Measurements from ENCODE around the gene SDK2.

The SDK2 gene

GRCh38 chr17:73285916-73286862, 358.1 kb downstream of the SDK2 start:
- Mint-ChIP-seq H3K27ac (no peak overlapping the region), H3K4me1 (ENCODE audit: low read depth in 2 of 2) (peaks cover 9 to 14% of the 10 kb centered on the region in 2 donors), H3K9me3 (no peaks in the 10 kb centered on the region), H3K27me3 (peaks cover 4 to 28% of the 10 kb centered on the region in 2 donors), H3K36me3 (ENCODE audit: insufficient read depth) (no peaks in the 10 kb centered on the region), H3K4me3 (no peak overlapping the region)
- ATAC-seq (replicated peaks) (no peak), DNase-seq (no peak)

DNA sequence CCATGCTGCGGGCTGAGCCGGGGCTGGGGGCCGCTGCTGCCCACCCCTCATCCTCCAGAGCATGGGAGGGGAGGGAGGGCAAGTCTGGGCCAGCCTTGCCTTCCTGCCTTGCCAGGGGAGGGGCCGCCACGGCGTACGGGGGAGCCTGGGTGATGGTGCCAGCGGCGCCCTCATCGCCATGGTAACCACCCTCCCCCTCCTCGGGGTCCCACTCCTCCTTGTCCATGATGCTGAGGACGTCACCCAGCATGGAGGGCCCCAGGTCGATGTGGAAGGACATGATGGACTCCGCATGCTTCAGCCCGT, 358.7 kb downstream of the SDK2 start:
- DNase-seq (no peak), ATAC-seq (replicated peaks) (no peak)
- Mint-ChIP-seq H3K4me1 (ENCODE audit: low read depth in 2 of 2) (peaks cover 3 to 10% of the 10 kb centered on the region in 2 donors), H3K36me3 (ENCODE audit: insufficient read depth) (no peaks in the 10 kb centered on the region), H3K27ac (no peak overlapping the region), H3K4me3 (no peak overlapping the region), H3K9me3 (no peaks in the 10 kb centered on the region), H3K27me3 (peaks cover 4 to 24% of the 10 kb centered on the region in 2 donors)

DNA sequence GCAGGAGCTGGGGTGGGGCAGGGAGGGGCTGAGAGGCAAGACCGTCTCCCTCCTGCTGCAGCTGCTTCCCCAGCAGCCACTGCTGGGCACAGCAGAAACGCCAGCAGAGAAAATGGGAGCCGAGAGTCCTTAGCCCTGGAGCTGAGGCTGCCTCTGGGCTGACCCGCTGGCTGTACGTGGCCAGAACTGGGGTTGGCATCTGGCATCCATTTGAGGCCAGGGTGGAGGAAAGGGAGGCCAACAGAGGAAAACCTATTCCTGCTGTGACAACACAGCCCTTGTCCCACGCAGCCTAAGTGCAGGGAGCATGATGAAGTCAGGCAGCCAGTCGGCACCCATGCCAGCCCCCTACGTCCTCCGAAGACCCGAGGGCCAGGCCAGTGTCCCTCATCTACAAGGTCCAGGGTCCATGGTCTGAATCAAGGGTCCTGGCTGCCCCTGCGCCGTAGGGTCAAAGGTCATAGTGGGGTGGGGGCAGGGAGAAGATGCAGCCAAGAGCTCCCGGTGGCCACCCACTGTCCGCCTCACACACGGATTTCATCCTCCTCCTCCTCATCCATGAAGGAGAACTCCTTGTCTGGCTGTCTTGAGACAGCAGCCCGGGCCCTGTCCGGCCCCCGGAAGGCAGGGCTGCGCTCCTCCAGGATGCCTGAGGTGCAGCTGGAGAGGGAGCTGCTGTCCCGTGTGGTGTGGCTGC, 359.2 kb downstream of the SDK2 start:
- H3K36me3 Mint-ChIP-seq (ENCODE audit: insufficient read depth) = no peaks in the 10 kb centered on the region
- no peak overlapping the region for H3K4me3 Mint-ChIP-seq
- peaks cover 4 to 20% of the 10 kb centered on the region in 2 donors for H3K27me3 Mint-ChIP-seq
- H3K4me1 Mint-ChIP-seq (ENCODE audit: low read depth in 2 of 2) = peaks cover 0 to 6% of the 10 kb centered on the region in 2 donors
- no peaks in the 10 kb centered on the region for H3K9me3 Mint-ChIP-seq
- ATAC-seq (replicated peaks) = no peak
- no peak overlapping the region for H3K27ac Mint-ChIP-seq
- DNase-seq = no peak
